Mucosa of gallbladder (tissue), 1 donor: ENCODE data around the gene HLA-A. TPM values are rescaled to one million over a fixed set of nuclear protein-coding genes. Genes with fewer than 3 reads are reported as not detected.
A peak's percentile ranks its signal among the peaks of the same experiment; 100 is the strongest.
"Not testable (repeated sequence)": the region's sequence is repeated elsewhere in the genome, so short reads cannot be mapped to it uniquely, and the experiment has no call there.

ENCODE experiments used
- DNase-seq: peaks from one replicate; pipeline ENCODE4 v3.0.0-alpha.2; 2020; ENCODE audit warnings: low spot score
- total RNA-seq: library from RNA; stranded (reverse); gene quantifications from one replicate; pipeline ENCODE4 v1.2.1, GENCODE V29; 2021
- donor health status: DM: no; HTN: no; CAD: no.

HLA-A gene
- 1,097 TPM for total RNA-seq

DNA sequence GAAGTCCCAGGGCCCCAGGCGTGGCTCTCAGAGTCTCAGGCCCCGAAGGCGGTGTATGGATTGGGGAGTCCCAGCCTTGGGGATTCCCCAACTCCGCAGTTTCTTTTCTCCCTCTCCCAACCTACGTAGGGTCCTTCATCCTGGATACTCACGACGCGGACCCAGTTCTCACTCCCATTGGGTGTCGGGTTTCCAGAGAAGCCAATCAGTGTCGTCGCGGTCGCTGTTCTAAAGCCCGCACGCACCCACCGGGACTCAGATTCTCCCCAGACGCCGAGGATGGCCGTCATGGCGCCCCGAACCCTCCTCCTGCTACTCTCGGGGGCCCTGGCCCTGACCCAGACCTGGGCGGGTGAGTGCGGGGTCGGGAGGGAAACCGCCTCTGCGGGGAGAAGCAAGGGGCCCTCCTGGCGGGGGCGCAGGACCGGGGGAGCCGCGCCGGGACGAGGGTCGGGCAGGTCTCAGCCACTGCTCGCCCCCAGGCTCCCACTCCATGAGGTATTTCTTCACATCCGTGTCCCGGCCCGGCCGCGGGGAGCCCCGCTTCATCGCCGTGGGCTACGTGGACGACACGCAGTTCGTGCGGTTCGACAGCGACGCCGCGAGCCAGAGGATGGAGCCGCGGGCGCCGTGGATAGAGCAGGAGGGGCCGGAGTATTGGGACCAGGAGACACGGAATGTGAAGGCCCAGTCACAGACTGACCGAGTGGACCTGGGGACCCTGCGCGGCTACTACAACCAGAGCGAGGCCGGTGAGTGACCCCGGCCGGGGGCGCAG is at the start of gene HLA-A:
TSS of gene HLA-A (plus strand) at position 258 of the 778 bp plus-strand sequence. CDS start at position 280, 22 bp downstream.
- peak; percentile 96 for DNase-seq

DNA sequence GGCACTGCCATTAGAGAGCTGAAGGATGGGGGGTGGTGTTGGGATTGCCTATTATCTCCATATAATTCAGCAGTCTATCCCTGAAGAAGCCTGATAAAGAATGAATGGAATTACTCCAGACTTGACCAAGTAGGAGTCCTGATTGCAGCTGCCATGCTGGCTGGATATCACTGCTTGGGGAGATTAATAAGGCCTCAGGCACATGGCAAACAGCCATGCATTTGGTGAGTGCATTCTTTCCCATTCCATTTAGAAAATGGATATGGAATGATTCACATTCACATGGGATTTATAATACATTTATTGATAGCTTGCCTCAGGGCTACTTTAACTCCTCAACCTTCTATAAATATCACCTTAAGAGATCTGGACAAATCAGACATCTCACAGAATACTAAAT is 49.6 kb upstream of the HLA-A start:
- no peak for DNase-seq

DNA sequence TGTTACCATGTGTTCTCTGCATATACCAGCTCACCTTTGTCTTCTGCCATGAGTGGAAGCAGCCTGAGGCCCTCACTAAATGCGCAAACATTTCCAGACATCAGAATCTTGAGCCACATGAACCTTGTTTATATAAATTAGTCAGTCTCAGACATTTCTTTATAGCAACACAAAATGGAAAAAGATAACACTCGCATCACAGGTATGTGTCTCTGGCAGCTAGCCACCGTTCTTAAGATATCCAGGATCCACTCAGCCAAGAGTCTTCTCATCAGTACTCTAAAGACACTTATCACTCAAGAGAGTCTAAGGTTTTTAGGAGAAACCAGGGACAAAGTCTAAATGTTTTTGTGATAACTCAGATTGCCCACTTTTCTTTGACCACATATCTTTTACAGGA is 43.1 kb upstream of the HLA-A start:
- no peak for DNase-seq

DNA sequence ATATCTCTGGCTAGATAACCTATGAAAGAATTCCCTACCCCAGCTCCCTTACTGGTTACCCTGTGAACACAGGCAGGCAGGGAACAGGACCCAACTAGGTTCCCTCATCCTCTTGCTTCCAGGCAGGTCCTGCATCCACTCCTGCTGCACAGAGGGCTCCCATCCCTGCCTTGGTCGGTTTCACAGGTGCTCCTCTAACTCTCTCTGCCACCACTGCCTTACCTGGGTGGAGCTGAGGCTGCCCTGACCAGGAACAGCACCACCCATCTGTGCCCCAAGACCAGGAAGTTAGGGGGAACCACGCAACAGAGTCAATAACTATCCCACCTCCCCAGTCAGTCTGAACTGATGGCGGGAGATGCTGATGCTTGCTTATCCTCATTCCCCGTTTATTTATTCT is 37.0 kb upstream of the HLA-A start:
- no peak for DNase-seq

DNA sequence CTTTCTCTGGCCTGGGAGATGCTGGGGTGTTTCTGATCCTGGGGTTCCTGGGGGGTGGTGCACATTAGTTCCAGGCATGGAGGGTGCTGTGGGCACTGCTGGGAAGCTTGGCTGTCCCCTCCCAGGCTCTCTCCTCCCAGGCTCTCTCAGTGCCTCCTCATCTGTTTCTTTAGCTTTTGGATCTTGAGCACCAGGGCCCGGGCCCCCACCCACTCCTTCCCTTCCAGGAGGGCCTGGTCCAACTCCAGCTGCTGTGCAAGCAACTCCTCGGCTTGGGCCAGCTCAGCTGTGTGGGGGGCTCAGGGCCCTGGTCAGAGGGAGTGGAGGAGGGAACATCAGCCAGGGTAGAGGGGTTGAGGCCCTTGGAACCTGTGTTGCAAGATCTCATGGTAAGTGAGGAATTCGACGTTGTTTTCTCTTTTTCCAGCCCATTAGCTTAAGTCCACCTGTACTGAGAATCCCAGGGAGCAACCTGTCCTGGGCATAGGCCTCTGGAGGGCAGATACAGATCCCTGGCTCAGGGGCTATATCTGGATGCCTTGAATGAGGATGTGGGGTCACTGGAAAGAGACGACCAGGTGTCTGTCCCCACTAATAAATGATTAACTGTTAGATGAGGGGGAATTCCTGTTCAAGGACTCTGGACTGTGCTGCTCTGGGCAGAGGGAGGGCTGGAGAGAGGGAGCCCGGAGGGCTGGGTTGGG is 34.5 kb upstream of the HLA-A start:
- DNase-seq: no peak

DNA sequence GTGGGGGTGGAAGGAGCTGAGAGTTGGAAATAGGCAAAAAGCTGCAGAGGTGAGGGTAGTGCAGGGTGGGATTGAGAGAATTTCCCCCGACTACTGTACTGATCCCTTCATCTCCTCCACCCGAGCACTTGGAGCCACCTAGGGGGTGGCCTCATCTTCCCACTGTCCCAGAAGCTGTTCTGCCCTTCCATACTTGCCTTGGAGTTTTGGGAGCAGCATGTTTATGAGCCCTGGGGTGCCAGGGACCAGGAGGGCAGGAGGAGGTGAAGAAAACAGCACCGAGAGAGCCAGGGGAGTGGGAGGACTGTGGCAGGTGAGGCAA is 34.0 kb upstream of the HLA-A start:
- DNase-seq: no peak

DNA sequence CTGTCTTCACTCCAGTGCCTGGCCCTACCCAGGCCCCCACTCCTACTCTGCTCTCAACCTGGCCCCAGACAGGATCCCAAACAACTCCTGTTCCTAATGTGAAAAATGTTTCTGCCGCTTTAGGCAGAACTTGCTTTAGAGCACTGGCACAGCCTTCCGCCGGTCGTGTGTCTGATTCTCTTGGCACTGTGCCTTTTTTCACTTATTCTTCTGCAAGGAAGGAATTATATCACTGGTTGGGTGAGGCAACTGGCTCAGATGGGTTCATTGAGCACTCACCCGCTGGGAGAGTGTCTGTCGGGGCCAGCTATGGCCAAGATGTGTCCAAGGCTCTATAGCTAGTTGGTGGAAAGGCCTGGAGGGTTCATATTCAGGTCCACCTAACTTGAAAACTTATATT is 33.6 kb upstream of the HLA-A start:
- no peak for DNase-seq

DNA sequence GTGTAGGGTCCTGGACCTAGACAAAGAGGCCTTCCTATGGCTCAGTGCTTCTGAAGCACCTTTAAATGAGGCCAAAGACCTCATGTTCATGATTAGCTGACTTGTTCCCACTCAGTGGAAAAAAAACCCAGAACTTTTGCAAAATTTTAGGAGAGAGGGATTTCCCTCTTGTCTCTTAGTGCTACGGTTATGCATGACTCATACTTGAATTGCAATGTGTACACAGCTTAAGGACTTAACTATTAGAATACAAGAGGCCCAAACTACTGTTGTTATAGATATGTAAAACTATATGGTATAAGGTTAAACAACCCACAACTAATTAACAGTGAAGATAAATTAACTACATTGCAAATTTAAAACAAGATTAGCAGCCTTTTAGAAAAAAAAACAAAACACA is 32.3 kb upstream of the HLA-A start:
- no peak for DNase-seq

DNA sequence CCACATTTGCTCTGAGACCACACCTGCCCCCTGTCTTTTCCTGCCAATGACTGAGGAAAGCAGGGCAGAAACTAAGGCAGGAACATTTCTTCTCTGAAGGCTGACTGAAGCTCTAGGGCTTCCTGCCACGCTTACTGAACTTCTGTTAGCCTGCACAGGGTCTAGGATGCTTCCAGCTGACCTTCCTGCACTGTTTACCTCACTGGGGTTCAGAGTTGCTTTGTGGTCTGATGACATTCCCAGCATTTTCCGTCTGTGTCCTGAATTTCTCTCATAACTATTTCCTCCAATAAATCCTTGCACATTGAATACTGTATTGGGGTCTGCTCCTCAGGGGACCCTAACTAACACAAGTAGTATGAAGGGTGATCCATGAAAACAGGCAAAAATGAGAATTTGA is 29.5 kb upstream of the HLA-A start:
- DNase-seq: no peak

DNA sequence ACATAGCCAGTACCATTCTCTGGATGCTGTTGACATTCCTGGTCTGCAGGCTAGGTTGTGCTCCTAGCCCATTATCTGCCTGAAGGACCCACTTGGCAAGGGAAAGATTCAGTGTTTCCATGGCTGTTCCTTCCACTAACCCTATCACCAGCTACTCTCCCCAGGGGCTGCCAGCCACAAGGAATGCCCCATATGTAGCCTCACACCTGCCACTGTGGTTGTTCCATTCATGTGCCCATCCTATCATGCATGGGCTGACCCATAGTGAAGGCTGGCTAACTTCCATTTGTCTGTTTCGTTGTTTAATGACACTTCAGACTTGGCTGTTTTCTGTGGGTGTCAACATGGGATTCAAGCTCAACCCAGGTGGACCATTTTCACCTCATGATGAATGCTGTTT is 25.6 kb upstream of the HLA-A start:
- DNase-seq: no peak

DNA sequence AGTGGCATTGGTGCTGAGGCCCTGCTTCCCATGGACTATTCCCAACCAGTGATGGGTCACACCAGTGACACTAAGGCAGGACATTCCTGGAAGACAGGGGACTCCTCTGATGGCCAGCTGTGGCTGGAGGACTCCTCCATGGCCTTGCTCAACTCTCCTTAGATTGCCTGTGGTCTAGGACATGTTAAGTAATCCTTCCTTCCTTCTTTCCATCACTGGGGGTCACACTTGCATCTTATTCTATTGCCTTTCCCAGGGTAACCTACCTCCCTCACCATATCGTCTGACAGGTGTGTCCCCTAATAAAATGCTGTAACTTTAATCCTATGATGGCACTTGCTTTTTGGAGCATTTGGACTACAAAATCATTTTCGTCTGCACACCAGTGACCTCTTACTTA is 24.5 kb upstream of the HLA-A start:
- DNase-seq: no peak

DNA sequence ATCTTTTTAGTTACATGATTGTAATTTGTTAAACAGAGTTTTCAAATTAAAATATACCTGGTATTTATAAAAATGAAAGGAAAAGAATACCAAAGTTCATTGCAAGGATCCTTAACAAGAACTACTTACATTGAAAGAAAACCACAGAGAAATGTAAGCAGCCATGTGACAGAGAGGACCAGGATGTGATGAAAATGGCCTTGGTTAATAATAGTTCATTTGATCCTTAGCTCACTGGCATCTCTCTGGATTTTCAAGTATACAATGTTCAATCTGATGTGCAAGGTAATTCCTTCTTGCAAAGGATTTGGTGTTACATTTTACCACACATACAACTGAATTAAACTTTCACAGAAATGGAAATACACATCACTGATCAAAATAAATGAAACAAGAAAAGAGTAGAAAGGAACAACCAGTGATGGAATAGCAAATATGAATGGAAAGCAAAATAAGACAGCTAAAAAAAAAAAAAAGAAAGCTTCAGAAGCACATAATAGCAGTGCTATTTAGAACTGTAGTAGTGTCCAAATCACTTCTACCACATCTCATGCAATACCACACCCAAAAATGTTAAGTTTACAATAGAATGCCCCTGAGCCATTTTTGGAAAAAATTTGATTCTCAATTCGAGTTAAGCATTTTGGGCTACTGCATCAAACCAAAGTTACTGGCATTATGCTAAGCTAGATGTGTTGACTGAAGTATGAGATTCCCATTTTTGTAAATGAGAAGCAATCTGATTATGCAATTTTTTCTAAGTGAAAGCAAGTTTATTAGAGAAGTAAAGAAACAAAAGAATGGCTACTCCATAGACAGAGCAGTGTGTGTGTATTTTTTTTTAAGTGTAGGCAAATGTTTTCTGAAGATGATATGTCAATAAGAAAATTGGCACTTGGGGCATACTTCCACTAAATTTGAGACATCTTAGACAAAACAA is 22.6 kb upstream of the HLA-A start:
- no peak for DNase-seq

DNA sequence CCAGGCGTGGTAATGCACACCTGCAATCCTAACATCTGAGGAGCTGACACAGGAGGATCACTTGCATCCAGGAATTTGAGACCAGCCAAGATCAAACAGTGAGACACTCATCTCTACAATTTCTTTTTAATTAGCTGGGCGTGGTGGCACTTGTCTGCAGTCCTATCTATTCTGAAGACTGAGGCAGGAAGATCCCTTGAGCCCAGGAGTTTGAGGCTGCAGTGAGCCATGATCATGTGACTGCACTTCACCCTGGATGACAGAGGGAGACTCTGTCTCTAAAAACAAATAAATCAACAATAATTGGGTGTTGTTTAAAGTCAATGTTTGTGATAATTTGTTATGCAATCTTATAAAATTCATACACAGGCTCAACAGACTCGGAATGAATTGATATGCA is 18.0 kb upstream of the HLA-A start:
- no peak for DNase-seq

DNA sequence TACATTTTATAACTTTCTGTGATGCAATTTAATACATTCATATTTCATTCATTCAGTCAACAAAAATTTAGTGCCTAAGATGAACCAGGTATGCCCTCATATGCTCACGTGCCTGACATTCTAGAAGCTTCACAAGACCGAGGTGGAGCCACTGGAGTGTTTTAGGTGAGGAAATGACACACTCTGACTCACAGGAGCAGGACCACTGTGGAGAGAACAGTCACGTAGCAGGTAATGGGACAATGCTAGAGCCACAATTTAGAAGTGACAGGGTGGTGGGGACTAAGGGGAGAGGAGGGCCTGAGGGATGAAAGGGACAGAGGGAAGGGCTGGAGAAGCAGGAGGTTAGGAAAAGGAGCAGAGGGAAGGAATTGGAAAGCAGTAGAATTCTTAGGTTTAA is 17.6 kb upstream of the HLA-A start:
- DNase-seq: no peak

DNA sequence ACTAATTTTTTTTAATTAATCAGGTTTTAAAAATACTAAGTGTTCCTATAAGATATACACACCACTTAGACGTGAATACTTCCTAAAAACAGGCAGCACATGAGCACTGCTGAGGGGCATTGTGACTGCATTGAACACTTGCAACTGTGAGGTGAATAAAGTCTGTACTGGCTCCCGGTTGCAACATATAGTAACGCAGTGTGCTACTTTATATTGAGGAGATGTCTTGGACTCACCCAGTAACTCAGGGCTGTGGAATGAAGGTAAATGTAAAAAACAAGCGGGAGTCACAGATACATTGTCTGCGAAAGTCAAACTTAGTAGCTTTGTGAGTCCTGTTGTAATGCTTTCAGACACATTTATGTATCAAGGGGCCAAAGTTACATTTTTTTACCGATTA is 17.0 kb upstream of the HLA-A start:
- DNase-seq: no peak

DNA sequence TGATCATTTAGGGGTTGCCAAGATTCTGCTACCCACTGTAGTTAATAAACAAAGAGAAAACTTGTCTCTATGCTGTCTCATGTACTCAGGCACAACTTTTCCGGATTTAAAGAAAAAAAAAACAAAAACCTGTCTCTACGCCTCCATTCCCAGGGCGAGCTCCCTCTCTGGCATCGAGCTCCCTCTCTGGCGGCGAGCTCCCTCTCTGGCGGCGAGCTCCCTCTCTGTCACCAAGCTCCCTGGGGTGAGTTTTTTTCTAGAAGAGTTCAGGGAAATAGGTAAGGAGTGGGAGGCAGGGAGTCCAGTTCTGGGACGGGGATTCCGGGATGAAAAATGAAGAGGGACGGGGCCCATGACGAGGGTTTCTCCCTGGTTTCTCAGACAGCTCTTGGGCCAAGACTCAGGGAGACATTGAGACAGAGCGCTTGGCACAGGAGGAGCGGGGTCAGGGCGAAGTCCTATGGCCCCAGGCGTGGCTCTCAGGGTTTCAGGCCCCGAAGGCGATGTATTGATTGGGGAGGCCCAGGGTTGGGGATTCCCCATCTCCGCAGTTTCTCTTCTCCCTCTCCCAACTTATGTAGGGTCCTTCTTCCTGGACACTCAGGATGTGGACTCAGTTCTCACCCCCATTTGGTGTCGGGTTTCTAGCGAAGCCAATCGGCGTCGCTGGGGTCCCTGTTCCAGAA is 16.5 kb upstream of the HLA-A start:
- peak; percentile 72 for DNase-seq

DNA sequence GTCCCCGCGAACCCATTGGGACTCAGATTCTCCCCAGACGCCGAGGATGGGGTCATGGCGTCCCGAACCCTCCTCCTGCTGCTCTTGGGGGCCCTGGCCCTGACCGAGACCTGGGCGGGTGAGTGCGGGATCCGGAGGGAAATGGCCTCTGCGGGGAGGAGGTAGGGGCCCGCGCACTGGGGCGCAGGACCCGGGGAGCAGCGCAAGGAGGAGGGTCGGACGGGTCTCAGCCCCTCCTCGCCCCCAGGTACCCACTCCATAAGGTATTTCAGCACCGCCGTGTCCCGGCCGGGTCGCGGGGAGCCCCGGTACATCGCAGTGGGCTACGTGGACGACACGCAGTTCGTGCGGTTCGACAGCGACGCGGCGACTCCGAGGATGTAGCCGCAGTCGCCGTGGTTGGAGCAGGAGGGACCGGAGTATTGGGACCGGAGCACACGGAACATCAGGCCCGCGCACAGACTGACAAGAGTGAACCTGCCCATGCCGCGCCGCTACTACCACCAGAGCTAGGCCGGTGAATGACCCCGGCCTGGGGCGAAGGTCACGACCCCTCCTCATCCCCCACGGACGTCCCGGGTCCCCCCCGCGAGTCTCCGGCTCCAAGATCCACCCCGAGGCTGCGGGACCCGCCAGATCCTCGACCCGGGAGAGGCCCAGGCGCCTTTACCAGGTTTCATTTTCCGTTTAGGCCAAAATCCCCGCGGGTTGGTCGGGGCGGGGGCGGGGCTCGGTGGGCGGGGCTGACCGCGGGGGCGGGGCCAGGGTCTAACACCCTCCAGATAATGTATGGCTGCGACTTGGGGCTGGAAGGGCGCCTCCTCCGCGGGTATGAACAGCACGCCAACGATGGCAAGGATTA is 15.7 kb upstream of the HLA-A start:
- DNase-seq: peak; percentile 87

DNA sequence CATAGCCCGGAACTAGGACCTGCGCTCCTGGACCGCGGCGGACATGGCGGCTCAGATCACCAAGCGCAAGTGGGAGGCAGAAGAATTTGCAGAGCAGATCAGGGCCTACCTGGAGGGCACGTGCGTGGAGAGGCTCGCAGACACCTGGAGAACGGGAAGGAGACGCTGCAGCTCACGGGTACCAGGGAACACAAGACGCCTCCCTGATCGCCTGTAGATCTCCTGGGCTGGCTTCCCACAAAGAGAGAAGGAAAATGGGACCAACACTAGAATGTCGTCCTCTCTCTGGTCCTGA is 15.1 kb upstream of the HLA-A start:
- DNase-seq: no peak

DNA sequence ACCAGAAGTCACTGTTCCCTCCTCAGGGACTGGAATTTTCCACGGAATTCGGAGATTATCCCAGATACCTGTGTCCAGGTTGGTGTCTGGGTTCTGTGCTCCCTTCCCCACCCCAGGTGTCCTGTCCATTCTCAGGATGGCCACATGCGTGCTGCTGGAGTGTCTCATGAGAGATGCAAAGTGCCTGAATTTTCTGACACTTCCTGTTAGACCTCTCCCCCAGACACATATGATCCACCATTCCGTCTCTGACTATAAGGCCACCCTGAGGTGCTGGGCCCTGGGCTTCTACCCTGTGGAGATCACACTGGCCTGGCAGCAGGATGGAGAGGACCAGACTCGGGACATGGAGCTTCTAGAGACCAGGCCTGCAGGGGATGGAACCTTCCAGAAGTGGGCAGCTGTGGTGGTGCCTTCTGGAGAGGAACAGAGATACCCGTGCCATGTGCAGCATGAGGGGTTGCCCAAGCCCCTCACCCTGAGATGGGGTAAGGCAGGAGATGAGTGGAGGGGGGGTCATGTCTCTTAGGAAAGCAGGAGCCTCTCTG is 14.4 kb upstream of the HLA-A start:
- no peak for DNase-seq

DNA sequence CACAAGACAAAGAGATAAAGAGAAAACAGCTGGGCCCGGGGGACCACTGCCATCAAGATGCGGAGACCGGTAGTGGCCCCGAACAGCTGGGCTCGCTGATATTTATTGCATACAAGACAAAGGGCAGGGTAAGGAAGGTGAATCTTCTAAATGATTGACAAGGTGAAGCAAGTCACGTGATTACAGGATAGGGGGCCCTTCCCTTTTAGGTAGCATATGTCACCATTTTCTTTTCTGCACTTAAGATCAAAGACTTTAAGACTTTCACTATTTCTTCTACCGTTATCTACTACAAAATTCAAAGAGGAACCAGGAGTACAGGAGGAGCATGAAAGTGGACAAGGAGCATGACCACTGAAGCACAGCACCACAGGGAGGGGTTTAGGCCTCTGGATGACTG is 12.3 kb upstream of the HLA-A start:
- DNase-seq: not testable (repeated sequence)

DNA sequence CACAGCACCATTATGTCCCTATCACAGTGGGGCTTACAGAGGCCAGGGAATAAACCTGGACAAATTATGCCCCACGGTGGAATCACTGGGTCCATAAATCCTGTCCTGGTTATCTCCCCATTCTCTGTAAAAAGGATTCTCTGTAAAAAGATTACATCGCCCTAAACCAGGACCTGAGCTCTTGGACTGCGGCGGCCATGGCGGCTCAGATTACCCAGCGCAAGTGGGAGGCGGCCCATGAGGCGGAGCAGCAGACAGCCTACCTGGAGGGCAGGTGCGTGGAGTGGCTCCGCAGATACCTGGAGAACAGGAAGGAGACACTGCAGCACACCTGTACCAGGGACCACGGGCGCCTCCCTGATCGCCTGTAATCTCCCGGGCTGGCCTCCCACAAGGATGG is 8.4 kb upstream of the HLA-A start:
- no peak for DNase-seq
